ENCODE results near the gene RPL39L. TPM values are rescaled to one million over a fixed set of nuclear protein-coding genes. Genes with fewer than 3 reads are reported as not detected.

RPL39L gene
- total RNA-seq, 6 donors from 2014 or later: 1.6 to 8.2 (median 4.8) TPM

DNA sequence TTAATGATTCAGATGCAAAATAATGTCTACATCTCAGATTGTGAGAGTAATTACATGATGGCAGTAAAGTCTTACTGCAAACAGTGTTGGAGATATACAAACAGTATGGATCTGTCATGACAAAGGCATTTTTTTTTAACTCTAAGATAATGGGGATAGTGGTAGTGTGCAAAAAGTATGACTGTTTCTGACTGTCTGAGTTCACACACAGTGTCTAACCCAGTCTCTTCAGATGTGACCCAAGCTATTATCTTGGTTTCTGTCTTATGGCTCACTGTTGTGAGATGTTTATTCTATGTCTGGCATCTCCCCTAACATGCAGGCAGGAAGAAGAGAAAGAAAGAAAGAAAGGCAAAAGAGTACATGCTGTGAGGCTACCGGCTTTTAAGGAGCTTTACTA lies 17.0 kb downstream of the RPL39L start:
- Histone ChIP-seq H3K27me3 (no peaks in the 10 kb centered on the region), H3K27ac (no peak overlapping the region), H3K36me3 (no peaks in the 10 kb centered on the region), H3K9me3 (no peaks in the 10 kb centered on the region), H3K4me3 (no peak overlapping the region), H3K4me1 (no peaks in the 10 kb centered on the region)
- TF ChIP-seq, protein P1, sequence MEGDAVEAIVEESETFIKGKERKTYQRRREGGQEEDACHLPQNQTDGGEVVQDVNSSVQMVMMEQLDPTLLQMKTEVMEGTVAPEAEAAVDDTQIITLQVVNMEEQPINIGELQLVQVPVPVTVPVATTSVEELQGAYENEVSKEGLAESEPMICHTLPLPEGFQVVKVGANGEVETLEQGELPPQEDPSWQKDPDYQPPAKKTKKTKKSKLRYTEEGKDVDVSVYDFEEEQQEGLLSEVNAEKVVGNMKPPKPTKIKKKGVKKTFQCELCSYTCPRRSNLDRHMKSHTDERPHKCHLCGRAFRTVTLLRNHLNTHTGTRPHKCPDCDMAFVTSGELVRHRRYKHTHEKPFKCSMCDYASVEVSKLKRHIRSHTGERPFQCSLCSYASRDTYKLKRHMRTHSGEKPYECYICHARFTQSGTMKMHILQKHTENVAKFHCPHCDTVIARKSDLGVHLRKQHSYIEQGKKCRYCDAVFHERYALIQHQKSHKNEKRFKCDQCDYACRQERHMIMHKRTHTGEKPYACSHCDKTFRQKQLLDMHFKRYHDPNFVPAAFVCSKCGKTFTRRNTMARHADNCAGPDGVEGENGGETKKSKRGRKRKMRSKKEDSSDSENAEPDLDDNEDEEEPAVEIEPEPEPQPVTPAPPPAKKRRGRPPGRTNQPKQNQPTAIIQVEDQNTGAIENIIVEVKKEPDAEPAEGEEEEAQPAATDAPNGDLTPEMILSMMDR (IDR thresholded peaks at IDR 0.05): no peak
- TF ChIP-seq EP300 (IDR thresholded peaks at IDR 0.05) (no peak), POLR2AphosphoS5 (IDR thresholded peaks at IDR 0.05) (no peak), POLR2A (IDR thresholded peaks at IDR 0.05) (no peak)
- ATAC-seq (ENCODE audit: low FRiP score in 2 of 2) (no peak), DNase-seq (no peak)
- 86% methylated on average over 1 of the region's 1 CpG for WGBS, 2 donors

DNA sequence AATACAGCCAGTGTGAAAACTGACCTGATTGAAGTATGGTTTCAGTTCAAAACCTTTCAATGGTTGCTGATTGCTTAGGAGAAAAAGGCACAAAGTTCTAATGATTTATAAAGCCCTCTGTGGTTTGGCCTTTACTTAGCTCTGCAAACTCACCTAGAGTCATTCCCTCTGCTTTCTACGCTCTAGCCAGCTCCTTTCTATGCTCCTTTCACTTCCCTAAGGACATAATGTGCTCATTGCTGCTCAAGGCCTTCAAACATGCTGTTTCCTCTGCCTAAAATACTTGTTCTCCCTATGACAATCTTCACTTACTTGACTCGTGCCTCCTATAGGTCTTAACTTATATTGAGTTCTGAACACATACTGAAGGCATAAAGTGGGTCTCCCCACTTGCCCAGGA lies 19.0 kb downstream of the RPL39L start:
- ATAC-seq (ENCODE audit: low FRiP score in 2 of 2) (no peak), DNase-seq (no peak)
- Histone ChIP-seq H3K27me3 (no peaks in the 10 kb centered on the region), H3K4me3 (no peak overlapping the region), H3K4me1 (no peaks in the 10 kb centered on the region), H3K9me3 (no peaks in the 10 kb centered on the region), H3K36me3 (no peaks in the 10 kb centered on the region), H3K27ac (no peak overlapping the region)
- TF ChIP-seq POLR2AphosphoS5 (IDR thresholded peaks at IDR 0.05): no peak
- 81 to 83% methylated on average over 2 of the region's 2 CpGs for WGBS, 2 donors

DNA sequence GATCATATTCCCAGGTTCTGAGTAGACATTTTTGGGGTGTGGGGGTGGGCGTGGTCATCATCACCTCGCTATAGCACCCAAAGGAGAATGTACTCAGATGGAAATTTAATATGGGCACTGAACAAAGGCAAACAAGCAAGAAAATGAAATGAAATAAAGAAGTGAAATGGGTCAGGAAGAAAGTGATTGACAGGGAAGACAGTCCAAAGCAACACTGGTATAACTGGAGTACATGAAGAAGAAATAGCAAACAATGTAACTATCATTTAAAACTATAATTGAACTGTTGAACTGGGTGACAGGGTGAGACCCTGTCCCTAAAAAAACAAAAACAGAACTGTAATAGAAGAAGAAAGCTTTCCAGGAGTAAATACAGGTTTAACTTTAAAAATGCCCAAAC lies 24.8 kb downstream of the RPL39L start:
- ATAC-seq (ENCODE audit: low FRiP score in 2 of 2) (no peak), DNase-seq (no peak)
- Histone ChIP-seq H3K4me3 (no peak overlapping the region), H3K4me1 (no peaks in the 10 kb centered on the region), H3K27me3 (no peaks in the 10 kb centered on the region), H3K9me3 (no peaks in the 10 kb centered on the region), H3K27ac (no peak overlapping the region), H3K36me3 (no peaks in the 10 kb centered on the region)
- 96 to 97% methylated on average over 2 of the region's 2 CpGs for WGBS, 2 donors
- TF ChIP-seq POLR2AphosphoS5 (IDR thresholded peaks at IDR 0.05) (no peak), EP300 (IDR thresholded peaks at IDR 0.05) (no peak), POLR2A (IDR thresholded peaks at IDR 0.05) (no peak)
- TF ChIP-seq, protein P1 (IDR thresholded peaks at IDR 0.05): no peak

DNA sequence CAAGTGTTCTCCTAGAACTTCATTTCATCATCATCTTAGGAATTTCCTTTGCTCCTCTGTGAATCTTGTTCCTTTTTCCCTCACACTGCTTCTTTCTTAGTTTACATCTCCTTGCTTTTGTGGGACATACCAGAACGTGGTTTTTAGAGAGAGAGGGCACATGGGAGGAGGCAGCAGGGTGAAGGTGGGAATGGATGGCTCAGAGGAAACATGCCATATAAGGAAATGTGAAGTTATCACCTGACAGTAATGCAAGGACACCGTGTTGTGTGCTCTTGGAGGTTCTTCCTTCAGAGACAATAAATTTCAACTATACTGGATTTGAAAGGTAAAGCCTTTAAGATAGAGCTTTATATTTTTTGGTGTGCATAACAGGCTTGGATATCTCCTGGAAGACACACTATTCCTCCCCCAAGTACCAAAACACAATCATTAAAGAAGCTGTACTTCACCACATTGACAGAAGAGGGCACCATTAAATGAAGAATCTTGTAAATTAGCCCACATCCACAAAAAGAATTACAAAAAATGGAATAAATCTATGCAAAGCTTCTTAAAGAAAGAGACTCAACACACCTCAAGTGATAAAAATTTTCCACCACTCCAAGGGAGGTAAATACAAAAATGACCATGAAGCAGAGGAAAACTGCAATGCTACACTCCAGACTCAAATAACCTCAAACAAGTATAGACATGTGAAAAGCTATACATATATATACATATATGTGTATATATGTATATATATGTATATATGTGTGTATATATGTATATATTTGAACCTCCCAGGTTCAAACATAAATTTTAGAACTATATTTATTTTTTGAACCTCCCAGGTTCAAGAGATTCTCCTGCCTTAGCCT lies 26.1 kb downstream of the RPL39L start:
- Histone ChIP-seq H3K36me3 (no peaks in the 10 kb centered on the region), H3K4me1 (no peaks in the 10 kb centered on the region), H3K27ac (no peak overlapping the region), H3K9me3 (no peaks in the 10 kb centered on the region), H3K4me3 (no peak overlapping the region), H3K27me3 (no peaks in the 10 kb centered on the region)
- no peak for DNase-seq
- TF ChIP-seq, protein P1 (IDR thresholded peaks at IDR 0.05): peak; percentile 20 to 59 (median 50)
- TF ChIP-seq EP300 (IDR thresholded peaks at IDR 0.05): no peak
- WGBS, 2 donors: 42 to 50% methylated on average over 2 of the region's 2 CpGs
- ATAC-seq (ENCODE audit: low FRiP score in 2 of 2): peak in 1 of 2 donors; percentile 56

DNA sequence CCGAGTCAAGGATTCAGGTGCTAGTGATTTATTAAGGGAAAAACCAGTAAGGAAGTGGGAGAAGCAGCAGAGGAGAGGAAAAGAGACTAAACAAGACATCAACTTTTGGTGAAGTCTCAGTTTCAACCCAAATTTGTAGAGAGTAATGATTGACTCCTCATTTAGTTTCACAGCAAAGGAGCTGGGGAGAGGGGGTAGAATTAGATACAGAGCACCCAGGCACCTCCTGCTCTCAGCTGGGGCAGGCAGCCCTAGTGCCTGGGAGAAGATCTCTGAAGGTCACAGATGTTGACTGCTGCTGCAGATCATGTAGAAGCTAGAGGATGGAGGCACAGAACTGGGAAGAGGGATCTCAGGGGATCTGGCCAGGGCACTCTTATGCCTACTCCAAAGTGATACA lies 29.1 kb downstream of the RPL39L start:
- ATAC-seq (ENCODE audit: low FRiP score in 2 of 2): no peak
- Histone ChIP-seq H3K4me3 (no peak overlapping the region), H3K27ac (no peak overlapping the region), H3K4me1 (no peaks in the 10 kb centered on the region), H3K36me3 (no peaks in the 10 kb centered on the region), H3K9me3 (no peaks in the 10 kb centered on the region), H3K27me3 (no peaks in the 10 kb centered on the region)
- WGBS, 2 donors: 73 to 76% methylated on average over 1 of the region's 1 CpG
- DNase-seq: no peak
- TF ChIP-seq EP300 (IDR thresholded peaks at IDR 0.05): no peak

DNA sequence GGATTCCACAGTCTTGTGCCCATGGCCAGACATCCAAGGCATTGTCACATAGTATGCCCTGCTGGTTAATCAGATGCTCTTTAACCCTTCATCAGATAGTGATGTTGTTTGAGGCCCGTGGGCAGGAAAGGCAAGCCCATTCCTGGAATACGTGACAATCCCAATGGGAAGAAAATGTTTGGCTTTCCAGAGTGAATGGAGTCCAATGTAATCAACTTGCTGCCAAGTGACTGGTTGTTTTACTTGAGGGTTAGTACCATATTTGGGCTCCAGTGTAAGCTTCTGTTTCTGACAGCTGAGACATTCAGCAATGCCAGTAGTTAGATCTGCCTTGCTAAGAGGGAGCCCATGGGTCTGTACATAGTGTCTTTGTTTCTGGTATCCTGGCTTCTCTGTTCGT lies 31.3 kb downstream of the RPL39L start:
- TF ChIP-seq POLR2A (IDR thresholded peaks at IDR 0.05): no peak
- TF ChIP-seq POLR2AphosphoS5 (IDR thresholded peaks at IDR 0.05): no peak
- no peak overlapping the region for H3K4me3 ChIP-seq
- WGBS, 2 donors: 67 to 83% methylated on average over 3 of the region's 3 CpGs
- H3K36me3 ChIP-seq: no peaks in the 10 kb centered on the region
- no peaks in the 10 kb centered on the region for H3K9me3 ChIP-seq
- no peaks in the 10 kb centered on the region for H3K27me3 ChIP-seq
- DNase-seq: no peak
- H3K27ac ChIP-seq: no peak overlapping the region
- no peak for ATAC-seq (ENCODE audit: low FRiP score in 2 of 2)
- H3K4me1 ChIP-seq: no peaks in the 10 kb centered on the region

All from upper lobe of left lung (tissue), 6 donors.